ENCODE results near the gene NUMB.

The NUMB gene

GRCh38 chr14:73383356-73383755 is 75.0 kb downstream of the NUMB start:
- H3K9ac ChIP-seq (ENCODE audit: low read depth, low read length): no peak overlapping the region
- no peaks in the 10 kb centered on the region for H4K20me1 ChIP-seq (ENCODE audit: insufficient read depth, low read length)
- no peak overlapping the region for H3K4me2 ChIP-seq (ENCODE audit: insufficient read depth, low read length)
- no peak for ATAC-seq (ENCODE audit: insufficient read depth, low read depth)
- H3K9me3 ChIP-seq (ENCODE audit: insufficient read depth, low read length, severe bottlenecking): peaks cover 3% of the 10 kb centered on the region
- H3K4me1 ChIP-seq (ENCODE audit: insufficient read depth, low read length): no peaks in the 10 kb centered on the region
- no peak for DNase-seq
- peaks cover 10% of the 10 kb centered on the region for H3K79me2 ChIP-seq (ENCODE audit: insufficient read depth, low read length)
- H3K4me3 ChIP-seq (ENCODE audit: low read depth in 1 of 2, low read length in 2 of 2): no peak overlapping the region
- TF ChIP-seq EZH2 (IDR thresholded peaks at IDR 0.05; ENCODE audit: borderline replicate concordance, low read depth, low read length, severe bottlenecking) (no peak), CTCF (IDR thresholded peaks at IDR 0.05; ENCODE audit: borderline replicate concordance, extremely low read depth, low read length, poor library complexity, severe bottlenecking) (no peak)
- H2AFZ ChIP-seq (ENCODE audit: low read depth, low read length): no peak overlapping the region
- H3K36me3 ChIP-seq (ENCODE audit: insufficient read depth, low read length): no peaks in the 10 kb centered on the region
- no peak overlapping the region for H3K27ac ChIP-seq (ENCODE audit: low read length)
- H3K27me3 ChIP-seq (ENCODE audit: insufficient read depth, low read length, poor library complexity): no peaks in the 10 kb centered on the region

GRCh38 chr14:73381380-73382013 is 76.8 kb downstream of the NUMB start:
- no peak overlapping the region for H3K4me3 ChIP-seq (ENCODE audit: low read depth in 1 of 2, low read length in 2 of 2)
- TF ChIP-seq CTCF (IDR thresholded peaks at IDR 0.05; ENCODE audit: borderline replicate concordance, extremely low read depth, low read length, poor library complexity, severe bottlenecking): no peak
- no peak for TF ChIP-seq EZH2 (IDR thresholded peaks at IDR 0.05; ENCODE audit: borderline replicate concordance, low read depth, low read length, severe bottlenecking)
- no peak overlapping the region for H2AFZ ChIP-seq (ENCODE audit: low read depth, low read length)
- no peak for DNase-seq
- H3K9ac ChIP-seq (ENCODE audit: low read depth, low read length): no peak overlapping the region
- no peaks in the 10 kb centered on the region for H3K27me3 ChIP-seq (ENCODE audit: insufficient read depth, low read length, poor library complexity)
- H3K79me2 ChIP-seq (ENCODE audit: insufficient read depth, low read length): peaks cover 14% of the 10 kb centered on the region
- no peaks in the 10 kb centered on the region for H4K20me1 ChIP-seq (ENCODE audit: insufficient read depth, low read length)
- H3K4me1 ChIP-seq (ENCODE audit: insufficient read depth, low read length): no peaks in the 10 kb centered on the region
- H3K27ac ChIP-seq (ENCODE audit: low read length): no peak overlapping the region
- no peaks in the 10 kb centered on the region for H3K36me3 ChIP-seq (ENCODE audit: insufficient read depth, low read length)
- no peak overlapping the region for H3K4me2 ChIP-seq (ENCODE audit: insufficient read depth, low read length)
- H3K9me3 ChIP-seq (ENCODE audit: insufficient read depth, low read length, severe bottlenecking): peaks cover 3% of the 10 kb centered on the region
- no peak for ATAC-seq (ENCODE audit: insufficient read depth, low read depth)

- H3K9me3 ChIP-seq (ENCODE audit: insufficient read depth, low read length, severe bottlenecking): no peaks in the 10 kb centered on the region
- no peak for DNase-seq
- H3K79me2 ChIP-seq (ENCODE audit: insufficient read depth, low read length): peaks cover 9% of the 10 kb centered on the region
- H3K4me1 ChIP-seq (ENCODE audit: insufficient read depth, low read length): no peaks in the 10 kb centered on the region
- no peak overlapping the region for H2AFZ ChIP-seq (ENCODE audit: low read depth, low read length)
- no peaks in the 10 kb centered on the region for H3K36me3 ChIP-seq (ENCODE audit: insufficient read depth, low read length)
- no peaks in the 10 kb centered on the region for H3K27me3 ChIP-seq (ENCODE audit: insufficient read depth, low read length, poor library complexity)
- no peak overlapping the region for H3K4me3 ChIP-seq (ENCODE audit: low read depth in 1 of 2, low read length in 2 of 2)
- H3K9ac ChIP-seq (ENCODE audit: low read depth, low read length): no peak overlapping the region
- ATAC-seq (ENCODE audit: insufficient read depth, low read depth): no peak
- TF ChIP-seq CTCF (IDR thresholded peaks at IDR 0.05; ENCODE audit: borderline replicate concordance, extremely low read depth, low read length, poor library complexity, severe bottlenecking) (no peak), EZH2 (IDR thresholded peaks at IDR 0.05; ENCODE audit: borderline replicate concordance, low read depth, low read length, severe bottlenecking) (no peak)
- H3K4me2 ChIP-seq (ENCODE audit: insufficient read depth, low read length): no peak overlapping the region
- H4K20me1 ChIP-seq (ENCODE audit: insufficient read depth, low read length): no peaks in the 10 kb centered on the region
- H3K27ac ChIP-seq (ENCODE audit: low read length): no peak overlapping the region
These were observed 81.8 kb downstream of the NUMB start for GRCh38 chr14:73376585-73376984.
